ENCODE data around the gene KRT75.

DNA sequence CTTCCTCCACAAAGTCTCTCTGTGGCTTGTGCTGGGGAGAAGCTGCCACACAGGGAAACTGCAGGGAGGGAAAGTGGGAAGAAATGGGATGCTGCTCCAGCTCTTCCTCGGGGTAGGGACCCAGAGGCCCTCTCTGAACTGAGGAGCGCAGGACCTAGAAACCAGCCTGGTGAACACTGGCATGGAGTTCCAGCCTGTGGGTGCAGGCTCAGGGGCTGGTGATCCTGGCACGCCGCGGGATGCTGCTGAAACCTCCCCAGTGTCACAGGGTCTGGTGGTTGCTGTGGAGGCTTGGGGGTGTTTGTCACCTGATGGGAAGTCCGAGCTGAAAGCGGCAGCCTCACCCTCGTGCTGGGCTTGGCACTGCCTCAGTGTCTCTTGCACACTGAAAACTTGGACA is 5.2 kb upstream of the KRT75 start:
- TF ChIP-seq ZNF23 (tag by site-specific recombination; IDR thresholded peaks at IDR 0.05; ENCODE audit: borderline replicate concordance) (no peak), ZNF114 (tag by site-specific recombination; IDR thresholded peaks at IDR 0.05) (no peak), ZNF324 (tag by site-specific recombination; IDR thresholded peaks at IDR 0.05) (no peak), ZNF10 (tag by site-specific recombination; IDR thresholded peaks at IDR 0.05) (no peak)
- TF ChIP-seq, protein P1, sequence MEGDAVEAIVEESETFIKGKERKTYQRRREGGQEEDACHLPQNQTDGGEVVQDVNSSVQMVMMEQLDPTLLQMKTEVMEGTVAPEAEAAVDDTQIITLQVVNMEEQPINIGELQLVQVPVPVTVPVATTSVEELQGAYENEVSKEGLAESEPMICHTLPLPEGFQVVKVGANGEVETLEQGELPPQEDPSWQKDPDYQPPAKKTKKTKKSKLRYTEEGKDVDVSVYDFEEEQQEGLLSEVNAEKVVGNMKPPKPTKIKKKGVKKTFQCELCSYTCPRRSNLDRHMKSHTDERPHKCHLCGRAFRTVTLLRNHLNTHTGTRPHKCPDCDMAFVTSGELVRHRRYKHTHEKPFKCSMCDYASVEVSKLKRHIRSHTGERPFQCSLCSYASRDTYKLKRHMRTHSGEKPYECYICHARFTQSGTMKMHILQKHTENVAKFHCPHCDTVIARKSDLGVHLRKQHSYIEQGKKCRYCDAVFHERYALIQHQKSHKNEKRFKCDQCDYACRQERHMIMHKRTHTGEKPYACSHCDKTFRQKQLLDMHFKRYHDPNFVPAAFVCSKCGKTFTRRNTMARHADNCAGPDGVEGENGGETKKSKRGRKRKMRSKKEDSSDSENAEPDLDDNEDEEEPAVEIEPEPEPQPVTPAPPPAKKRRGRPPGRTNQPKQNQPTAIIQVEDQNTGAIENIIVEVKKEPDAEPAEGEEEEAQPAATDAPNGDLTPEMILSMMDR (tag by site-specific recombination; IDR thresholded peaks at IDR 0.05), result no peak
- TF ChIP-seq, protein P2, sequence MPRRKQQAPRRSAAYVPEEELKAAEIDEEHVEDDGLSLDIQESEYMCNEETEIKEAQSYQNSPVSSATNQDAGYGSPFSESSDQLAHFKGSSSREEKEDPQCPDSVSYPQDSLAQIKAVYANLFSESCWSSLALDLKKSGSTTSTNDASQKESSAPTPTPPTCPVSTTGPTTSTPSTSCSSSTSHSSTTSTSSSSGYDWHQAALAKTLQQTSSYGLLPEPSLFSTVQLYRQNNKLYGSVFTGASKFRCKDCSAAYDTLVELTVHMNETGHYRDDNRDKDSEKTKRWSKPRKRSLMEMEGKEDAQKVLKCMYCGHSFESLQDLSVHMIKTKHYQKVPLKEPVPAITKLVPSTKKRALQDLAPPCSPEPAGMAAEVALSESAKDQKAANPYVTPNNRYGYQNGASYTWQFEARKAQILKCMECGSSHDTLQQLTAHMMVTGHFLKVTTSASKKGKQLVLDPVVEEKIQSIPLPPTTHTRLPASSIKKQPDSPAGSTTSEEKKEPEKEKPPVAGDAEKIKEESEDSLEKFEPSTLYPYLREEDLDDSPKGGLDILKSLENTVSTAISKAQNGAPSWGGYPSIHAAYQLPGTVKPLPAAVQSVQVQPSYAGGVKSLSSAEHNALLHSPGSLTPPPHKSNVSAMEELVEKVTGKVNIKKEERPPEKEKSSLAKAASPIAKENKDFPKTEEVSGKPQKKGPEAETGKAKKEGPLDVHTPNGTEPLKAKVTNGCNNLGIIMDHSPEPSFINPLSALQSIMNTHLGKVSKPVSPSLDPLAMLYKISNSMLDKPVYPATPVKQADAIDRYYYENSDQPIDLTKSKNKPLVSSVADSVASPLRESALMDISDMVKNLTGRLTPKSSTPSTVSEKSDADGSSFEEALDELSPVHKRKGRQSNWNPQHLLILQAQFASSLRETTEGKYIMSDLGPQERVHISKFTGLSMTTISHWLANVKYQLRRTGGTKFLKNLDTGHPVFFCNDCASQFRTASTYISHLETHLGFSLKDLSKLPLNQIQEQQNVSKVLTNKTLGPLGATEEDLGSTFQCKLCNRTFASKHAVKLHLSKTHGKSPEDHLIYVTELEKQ (tag by site-specific recombination; IDR thresholded peaks at IDR 0.05; ENCODE audit: borderline replicate concordance), result no peak

Data from HEK293 (cell line).